Measurements from ENCODE around the gene SVIL. TPM values are rescaled to one million over a fixed set of nuclear protein-coding genes. Genes with fewer than 3 reads are reported as not detected.

Gene SVIL
- total RNA-seq, 1 experiment from 2014 or later = 10.8 TPM

GRCh38 chr10:29435809-29436501 is 198.8 kb downstream of the SVIL start:
- no peak for DNase-seq (ENCODE audit: extremely low read depth, low read depth)

DNA sequence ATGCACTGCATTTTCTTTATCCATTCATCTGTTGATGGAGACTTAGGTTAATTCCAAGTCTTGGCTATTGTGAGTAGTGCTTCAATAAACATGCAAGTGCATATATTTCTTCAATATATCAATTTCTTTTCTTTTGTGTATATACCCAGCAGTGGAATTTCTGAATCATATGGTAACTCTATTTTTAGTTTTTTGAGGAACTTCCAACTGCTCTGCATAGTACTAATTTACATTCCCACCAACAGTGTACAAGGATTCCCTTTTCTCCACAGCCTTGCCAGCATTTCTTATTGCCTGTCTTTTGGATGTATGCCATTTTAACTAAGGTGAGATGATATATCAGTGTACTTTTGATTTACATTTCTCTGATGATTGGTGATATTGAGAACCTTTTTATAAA is 200.7 kb downstream of the SVIL start:
- no peak for DNase-seq (ENCODE audit: extremely low read depth, low read depth)

- no peak for DNase-seq (ENCODE audit: extremely low read depth, low read depth)
Measured at GRCh38 chr10:29431711-29432110, 203.1 kb downstream of the SVIL start.

GRCh38 chr10:29430101-29430500 is 204.7 kb downstream of the SVIL start:
- DNase-seq (ENCODE audit: extremely low read depth, low read depth) = no peak

DNA sequence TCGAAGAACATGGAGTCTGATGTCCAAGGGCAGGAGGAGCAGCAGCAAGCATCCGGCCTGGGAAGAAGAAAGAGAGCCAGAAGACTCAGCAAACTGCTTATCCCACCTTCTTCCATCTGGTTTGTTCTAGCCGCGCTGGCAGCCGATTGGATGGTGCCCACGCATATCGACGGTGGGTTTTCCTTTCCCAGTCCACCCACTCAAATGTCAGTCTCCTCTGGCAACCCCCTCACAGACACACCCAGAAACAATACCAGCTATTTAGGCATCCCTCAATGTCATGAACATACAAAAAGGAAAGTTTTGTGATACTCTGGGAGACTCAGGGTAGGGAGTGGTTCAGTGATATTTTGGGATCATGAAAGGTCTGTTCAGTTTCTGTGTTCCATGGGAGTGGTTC is 206.3 kb downstream of the SVIL start:
- DNase-seq (ENCODE audit: extremely low read depth, low read depth) = no peak

GRCh38 chr10:29427667-29428066 is 207.1 kb downstream of the SVIL start:
- DNase-seq (ENCODE audit: extremely low read depth, low read depth) = no peak

GRCh38 chr10:29426420-29426819 is 208.4 kb downstream of the SVIL start:
- no peak for DNase-seq (ENCODE audit: extremely low read depth, low read depth)

GRCh38 chr10:29424017-29424416 is 210.8 kb downstream of the SVIL start:
- DNase-seq (ENCODE audit: extremely low read depth, low read depth) = no peak

DNA sequence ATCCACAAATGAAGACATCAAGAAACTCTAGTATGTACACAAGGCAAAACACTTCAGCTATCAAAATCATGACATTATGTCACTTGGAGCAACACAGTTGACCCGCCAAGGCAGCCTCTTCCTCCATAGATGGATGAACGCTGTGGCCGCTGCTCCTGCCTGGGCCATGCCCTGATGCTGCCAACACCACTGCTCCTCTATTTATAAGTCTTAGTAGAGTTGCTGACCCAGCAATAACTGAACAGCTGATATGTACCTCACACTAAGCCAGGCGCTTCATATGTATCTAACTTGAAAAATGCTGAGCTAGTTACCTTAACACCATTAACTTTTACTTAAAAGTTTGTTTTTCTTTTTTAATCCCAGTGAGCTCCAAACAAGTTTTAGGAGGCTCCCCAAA is 214.0 kb downstream of the SVIL start:
- no peak for DNase-seq (ENCODE audit: extremely low read depth, low read depth)

GRCh38 chr10:29417324-29417723 is 217.4 kb downstream of the SVIL start:
- no peak for DNase-seq (ENCODE audit: extremely low read depth, low read depth)

GRCh38 chr10:29415876-29416275 is 218.9 kb downstream of the SVIL start:
- no peak for DNase-seq (ENCODE audit: extremely low read depth, low read depth)

- no peak for DNase-seq (ENCODE audit: extremely low read depth, low read depth)
Measured at GRCh38 chr10:29414501-29414900, 220.3 kb downstream of the SVIL start.

- DNase-seq (ENCODE audit: extremely low read depth, low read depth) = no peak
Measured at GRCh38 chr10:29412485-29412884, 222.3 kb downstream of the SVIL start.

DNA sequence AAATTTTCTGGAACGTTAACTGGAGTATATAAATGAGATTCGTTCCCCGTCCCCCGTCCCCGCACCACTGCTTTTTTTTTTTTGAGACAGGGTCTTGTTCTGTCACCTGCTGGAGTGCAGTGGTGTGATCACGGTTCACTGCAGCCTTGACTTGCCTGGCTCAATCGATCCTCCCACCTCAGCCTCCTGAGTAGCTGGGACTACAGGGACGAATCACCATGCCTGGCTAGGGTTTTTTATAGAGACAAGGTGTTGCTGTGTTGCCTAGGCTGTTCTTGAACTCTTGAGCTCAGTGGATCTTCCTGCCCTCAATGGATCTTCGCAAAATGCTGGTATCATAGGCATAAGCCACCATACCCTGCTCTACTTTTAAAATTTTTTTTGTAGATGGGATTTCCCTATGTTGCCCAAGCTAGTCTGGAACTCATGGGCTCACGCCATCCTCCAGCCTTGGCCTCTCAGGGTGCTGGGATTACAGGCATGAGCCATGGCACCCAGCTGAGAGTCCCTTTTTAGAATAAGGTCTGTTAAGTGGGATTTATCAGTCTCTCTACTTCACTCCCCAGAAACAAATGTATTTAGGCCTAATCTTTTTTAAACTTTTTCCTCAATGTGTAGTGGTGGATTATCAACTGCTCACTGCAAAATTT is 223.0 kb downstream of the SVIL start:
- no peak for DNase-seq (ENCODE audit: extremely low read depth, low read depth)

- peak; percentile 46 for DNase-seq (ENCODE audit: extremely low read depth, low read depth)
Measured at GRCh38 chr10:29409241-29410054, 225.3 kb downstream of the SVIL start.

DNA sequence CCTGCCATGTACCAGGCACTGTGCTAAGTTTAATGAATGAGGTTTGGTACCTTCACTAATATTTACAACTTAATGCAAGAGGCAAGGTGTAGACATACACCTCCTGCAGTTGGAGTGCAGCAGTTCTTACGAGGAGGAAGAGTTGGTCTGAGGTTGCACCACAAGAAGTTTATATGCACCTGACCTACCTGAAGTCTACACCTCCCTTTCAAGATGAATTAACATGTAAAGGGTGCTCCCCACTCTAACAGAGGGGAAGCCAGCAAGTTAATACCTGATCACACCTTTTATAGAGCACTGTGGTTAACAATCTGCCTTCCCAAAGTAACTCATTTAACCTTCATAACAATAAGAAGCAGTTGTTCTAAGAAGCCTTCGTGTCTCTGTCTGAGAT is 225.9 kb downstream of the SVIL start:
- DNase-seq (ENCODE audit: extremely low read depth, low read depth) = no peak

Small RNAs within 50 kb of the gene (small RNA-seq; reads per million reads assigned to genes)
- gene MIR604 (0 reads per million in 2 experiments), gene MIR938 (0 reads per million in 2 experiments), gene RF00105 (0 reads per million in 2 experiments)

Measured in NCI-H460 (cell line).